NCI-H187 treated with DMSO at 0.1 percent for 48 hours (cell line): Measurements from ENCODE around the gene UBE2K.
"Not testable (repeated sequence)": the region's sequence is repeated elsewhere in the genome, so short reads cannot be mapped to it uniquely, and the experiment has no call there.

Source experiments
- DNase-seq: peaks from one replicate; lab custom pipeline; 2025; lab: John Stamatoyannopoulos, UW

UBE2K gene

GRCh38 chr4:39689970-39690369, 8.0 kb upstream of the UBE2K start:
- DNase-seq: no peak

GRCh38 chr4:39698424-39699009, 581 bp downstream of the UBE2K start:
- no peak for DNase-seq

- DNase-seq: no peak
These were observed 1.9 kb downstream of the UBE2K start for GRCh38 chr4:39699687-39700409.

DNA sequence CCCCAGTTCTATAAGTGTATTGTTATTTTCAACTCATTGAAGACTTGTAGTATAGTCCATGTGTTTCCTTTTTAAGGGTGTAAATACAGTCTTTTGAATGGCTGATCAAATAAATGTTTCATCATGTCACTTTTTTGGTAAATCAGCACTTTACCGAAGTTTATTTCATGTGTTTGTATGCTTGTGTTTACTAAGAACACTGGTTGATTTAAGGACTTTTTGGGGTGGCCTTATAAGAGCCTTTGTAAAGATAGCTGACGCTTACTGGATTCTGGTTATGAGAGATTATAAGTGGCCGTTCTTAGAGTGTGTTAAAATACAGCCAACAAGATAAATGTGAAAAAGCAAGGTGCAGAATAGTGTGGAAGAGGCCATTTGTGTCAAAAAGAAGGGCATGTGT, 2.6 kb downstream of the UBE2K start:
- no peak for DNase-seq

DNA sequence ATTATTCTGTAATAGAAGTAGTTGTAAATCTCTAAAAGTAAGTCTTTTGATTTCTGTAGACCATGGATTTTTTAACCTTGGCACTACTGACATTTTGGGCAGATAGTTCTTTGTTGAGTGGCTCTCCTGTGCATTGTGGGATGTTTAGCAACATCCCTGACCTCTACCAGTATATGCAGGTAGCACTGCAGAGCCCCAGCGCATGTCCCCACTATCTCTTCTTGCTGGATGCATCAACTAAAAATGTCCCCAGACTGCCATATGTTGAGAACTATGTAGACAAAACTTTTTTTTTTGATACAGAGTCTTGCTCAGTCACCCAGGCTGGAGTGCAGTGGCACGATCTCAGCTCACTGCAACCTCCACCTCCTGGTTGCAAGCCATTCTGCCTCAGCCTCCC, 4.8 kb downstream of the UBE2K start:
- DNase-seq: no peak

- DNase-seq: not testable (repeated sequence)
These were observed 6.9 kb downstream of the UBE2K start for GRCh38 chr4:39704789-39705188.

- no peak for DNase-seq
These were observed 8.4 kb downstream of the UBE2K start for GRCh38 chr4:39706334-39706733.

DNA sequence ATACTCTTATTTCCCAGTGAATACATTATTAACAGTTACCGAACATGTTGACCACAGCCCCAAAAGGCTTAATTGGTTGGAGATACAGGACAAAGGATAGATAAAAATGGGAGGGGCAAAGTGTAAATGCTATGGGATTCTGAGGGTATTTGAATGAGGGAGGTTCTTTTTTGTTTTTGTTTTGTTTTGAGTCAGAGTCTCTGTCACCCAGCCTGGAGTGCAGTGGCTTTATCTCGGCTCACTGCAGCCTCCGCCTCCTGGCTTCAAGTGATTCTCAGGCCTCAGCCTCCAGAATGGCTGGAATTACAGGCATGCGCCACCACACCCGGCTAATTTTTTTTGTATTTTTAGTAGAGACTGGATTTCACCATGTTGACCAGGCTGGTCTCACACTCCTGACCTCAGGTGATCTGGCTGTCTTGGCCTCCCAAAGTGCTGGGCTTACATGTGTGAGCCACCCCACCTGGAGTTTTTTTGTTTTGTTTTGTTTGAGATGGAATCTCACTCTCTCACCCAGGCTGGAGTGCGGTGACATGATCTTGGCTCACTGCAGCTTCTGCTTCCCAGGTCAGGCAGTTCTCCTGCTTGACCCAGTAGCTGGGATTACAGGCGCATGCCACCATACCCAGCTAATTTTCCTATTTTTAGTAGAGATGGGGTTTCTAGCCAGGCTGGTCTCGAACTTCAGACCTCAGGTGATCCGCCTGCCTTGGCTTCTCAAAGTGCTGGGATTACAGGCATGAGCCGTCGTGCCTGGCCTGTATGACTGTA, 9.0 kb downstream of the UBE2K start:
- no peak for DNase-seq

GRCh38 chr4:39710098-39710896, 12.4 kb downstream of the UBE2K start:
- no peak for DNase-seq

DNA sequence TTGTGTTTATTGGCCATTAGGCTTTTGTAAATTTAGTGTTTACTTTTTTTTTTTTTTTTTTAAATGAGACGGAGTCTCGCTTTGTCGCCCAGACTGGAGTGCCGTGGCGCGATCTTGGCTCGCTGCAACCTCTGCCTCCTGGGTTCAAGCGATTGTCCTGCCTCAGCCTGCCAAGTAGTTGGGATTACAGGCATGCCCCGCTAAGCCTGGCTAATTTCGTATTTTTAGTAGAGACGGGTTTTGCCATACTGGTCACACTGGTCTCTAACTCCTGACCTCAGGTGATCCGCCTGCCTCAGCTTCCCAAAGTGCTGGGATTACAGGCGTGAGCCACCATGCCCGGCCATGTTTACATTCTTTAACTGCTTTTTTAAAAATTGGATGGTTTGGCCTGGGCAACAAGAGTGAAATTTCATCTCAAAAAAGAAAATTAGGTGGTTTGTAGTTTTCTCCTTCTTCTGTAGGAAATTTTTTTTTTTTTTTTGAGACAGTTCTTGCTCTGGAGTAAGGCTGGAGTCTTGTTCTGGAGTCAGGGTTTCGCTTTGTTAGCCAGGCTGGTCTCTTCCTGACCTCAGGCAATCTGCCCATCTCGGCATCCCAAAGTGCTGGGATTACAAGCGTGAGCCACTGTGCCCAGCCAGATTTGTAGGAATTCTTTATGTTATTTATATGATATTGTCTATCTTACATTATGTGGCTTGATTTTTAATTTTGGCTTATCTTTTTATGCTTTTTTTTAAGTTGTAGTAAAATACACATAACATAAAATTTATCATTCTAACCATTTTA, 15.1 kb downstream of the UBE2K start:
- DNase-seq: no peak

- no peak for DNase-seq
These were observed 15.8 kb downstream of the UBE2K start for GRCh38 chr4:39713691-39714090.

- no peak for DNase-seq
These were observed 16.2 kb downstream of the UBE2K start for GRCh38 chr4:39714166-39714565.

- DNase-seq: no peak
These were observed 17.9 kb downstream of the UBE2K start for GRCh38 chr4:39715788-39716187.

GRCh38 chr4:39716356-39716755, 18.4 kb downstream of the UBE2K start:
- DNase-seq: no peak

- DNase-seq: not testable (repeated sequence)
These were observed 19.8 kb downstream of the UBE2K start for GRCh38 chr4:39717743-39718142.

DNA sequence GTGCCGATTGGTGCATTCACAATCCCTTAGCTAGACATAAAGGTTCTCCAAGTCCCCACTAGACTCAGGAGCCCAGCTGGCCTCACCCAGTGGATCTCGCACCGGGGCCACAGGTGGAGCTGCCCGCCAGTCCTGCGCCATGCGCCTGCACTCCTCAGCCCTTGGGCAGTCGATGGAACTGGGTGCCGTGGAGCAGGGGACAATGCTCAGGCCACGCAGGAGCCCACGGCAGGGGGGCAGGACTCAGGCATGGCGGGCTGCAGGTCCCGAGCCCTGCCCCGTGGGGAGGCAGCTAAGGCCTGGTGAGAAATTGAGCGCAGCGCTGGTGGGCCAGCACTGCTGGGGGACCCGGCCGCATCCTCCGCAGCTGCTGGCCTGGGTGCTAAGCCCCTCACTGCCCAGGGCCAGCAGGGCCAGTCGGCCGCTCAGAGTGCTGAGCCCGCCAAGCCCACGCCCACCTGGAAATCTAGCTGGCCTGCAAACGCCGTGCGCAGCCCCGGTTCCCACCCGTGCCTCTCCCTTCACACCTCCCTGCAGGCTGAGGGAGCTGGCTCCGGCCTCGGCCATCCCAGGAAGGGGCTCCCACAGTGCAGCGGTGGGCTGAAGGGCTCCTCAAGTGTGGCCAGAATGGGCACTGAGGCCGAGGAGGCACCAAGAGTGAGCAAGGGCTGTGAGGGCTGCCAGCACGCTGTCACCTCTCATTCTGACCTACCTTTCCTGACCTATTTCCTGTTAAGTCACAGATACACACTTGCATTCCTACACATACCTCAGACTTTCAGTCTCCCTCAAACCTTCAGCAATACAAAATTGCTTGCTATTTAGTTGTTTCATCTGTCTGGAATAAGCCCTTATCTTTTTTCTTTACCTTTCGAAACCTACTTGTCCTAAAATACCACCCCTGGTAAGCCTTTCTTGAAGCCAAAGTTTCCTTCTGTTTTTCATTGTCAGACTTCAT, 20.7 kb downstream of the UBE2K start:
- no peak for DNase-seq

GRCh38 chr4:39719804-39720580, 22.1 kb downstream of the UBE2K start:
- DNase-seq: no peak

DNA sequence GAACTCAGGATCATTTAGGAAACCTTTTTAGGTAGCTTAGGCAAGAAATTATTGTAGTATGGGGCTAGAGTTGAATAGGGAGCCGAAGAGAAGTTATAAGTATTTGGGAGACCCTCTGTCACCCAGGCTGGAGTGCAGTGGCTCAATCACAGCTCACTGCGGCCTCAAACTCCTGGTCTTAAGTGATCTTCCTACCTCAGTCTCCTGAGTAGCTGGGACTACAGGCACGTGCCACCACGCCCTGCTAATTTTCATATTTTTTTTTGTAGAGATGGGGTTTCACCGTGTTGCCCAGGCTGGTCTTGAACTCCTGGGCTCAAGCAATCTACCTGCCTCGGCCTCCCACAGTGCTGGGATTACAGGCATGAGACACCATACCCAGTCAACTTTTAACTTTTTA, 23.3 kb downstream of the UBE2K start:
- DNase-seq: not testable (repeated sequence)

- no peak for DNase-seq
These were observed 23.9 kb downstream of the UBE2K start for GRCh38 chr4:39721788-39722187.

- DNase-seq: no peak
These were observed 31.6 kb downstream of the UBE2K start for GRCh38 chr4:39729557-39729956.
